ENCODE measurements around the gene ASPSCR1.
A peak's percentile ranks its signal among the peaks of the same experiment; 100 is the strongest.

The ASPSCR1 gene

DNA sequence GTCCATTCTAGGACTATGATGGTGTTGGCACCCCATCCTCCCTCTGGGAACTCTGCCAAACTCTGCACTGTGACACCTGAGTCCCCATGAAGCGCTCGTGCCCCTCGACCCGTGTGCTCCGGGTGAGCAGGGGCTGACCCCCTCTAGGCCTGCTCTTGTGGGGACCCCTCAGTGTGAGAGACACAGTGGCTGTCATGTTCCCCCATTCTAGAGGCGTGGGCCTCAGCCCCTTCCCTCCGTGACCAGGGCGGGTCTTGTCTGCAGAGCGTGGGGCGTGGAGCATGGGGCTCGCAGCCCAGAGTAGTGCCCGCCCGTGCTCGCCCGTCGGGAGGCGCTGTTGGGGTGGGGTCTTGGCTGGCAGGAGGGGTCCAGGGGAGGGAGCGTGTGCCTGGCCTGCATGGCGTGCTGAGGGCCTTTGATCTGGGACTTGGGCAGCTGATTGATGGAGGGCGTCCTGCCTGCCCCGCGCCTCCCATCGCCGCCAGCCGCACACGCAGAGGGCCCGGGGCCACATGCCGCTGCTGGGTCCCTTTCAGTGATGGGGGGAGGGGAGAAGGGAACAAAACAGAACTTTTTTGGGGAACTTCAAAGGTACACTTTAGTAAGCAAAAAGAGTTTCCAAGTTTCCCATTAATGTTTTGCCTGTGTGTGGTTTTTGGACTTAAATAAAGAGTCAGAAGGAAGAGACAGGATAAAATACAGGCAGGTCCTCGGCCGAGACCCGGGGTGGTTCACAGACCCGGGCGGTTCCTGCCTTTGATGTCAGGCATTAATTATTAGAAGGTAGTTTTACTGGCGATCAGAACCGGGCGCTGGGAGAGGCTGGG is 22.8 kb downstream of the ASPSCR1 start:
- DNase-seq (ENCODE audit: low read depth), result no peak

DNA sequence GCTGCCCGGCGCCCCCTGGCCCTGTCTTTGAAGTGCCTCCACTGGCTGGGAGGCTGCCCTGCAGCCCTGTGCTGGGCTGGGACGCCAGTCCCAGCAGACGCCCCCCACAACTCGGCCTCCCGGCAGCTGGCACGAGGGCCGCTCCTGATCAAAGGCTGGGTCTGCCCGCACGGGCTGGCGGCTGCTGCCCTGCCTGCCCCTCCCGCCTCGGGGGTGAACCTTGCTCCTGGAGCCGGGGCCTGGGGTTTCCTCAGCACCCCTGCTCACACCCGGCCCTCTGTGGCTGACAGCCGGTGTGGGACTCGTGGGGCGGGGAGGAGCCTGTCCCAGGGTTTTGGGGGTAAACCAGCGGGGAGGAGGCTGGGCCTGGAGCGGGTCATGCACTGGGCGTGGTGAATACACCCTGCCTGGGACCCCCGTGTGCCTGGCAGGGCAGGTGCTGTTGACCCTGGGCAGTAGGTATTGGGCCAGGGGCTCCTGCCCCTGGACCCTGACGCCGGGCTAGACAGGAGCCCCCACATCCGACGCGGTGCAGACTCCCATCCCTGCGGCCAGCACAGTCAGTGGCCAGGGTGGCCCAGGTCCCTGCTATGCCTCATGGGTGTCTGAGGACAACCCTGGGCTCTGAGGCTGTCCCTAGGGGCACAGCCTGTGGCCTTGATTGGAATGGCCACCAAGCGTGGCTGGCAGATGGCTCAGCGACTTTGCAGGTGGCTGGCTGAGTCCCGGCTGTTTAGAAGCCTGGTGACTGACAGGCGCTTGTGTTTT is 23.6 kb downstream of the ASPSCR1 start:
- no peak for DNase-seq (ENCODE audit: low read depth)

DNA sequence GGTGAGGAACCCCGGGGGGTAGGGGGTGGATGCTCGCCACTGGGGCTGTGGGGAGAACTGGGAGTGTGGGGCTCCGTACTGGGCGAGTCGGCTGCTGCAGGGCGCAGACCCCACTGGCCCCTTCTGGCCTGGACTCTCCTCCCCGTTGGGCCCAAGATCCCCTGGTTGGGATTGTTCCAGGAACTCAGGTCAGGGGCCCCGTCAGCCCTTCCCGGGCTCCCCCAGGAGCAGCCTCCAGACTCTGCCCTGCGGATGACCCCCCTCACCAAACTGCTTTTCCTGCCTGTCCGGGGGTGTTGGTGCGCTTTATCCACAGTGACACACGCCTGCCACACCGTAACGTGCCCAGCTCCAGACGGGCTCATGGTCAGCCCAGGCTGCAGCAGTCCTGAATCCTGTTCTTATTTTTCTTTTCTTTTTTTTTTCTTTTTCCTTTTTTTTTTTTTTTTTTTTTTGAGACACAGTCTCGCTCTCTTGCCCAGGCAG is 24.2 kb downstream of the ASPSCR1 start:
- DNase-seq (ENCODE audit: low read depth), result no peak

DNA sequence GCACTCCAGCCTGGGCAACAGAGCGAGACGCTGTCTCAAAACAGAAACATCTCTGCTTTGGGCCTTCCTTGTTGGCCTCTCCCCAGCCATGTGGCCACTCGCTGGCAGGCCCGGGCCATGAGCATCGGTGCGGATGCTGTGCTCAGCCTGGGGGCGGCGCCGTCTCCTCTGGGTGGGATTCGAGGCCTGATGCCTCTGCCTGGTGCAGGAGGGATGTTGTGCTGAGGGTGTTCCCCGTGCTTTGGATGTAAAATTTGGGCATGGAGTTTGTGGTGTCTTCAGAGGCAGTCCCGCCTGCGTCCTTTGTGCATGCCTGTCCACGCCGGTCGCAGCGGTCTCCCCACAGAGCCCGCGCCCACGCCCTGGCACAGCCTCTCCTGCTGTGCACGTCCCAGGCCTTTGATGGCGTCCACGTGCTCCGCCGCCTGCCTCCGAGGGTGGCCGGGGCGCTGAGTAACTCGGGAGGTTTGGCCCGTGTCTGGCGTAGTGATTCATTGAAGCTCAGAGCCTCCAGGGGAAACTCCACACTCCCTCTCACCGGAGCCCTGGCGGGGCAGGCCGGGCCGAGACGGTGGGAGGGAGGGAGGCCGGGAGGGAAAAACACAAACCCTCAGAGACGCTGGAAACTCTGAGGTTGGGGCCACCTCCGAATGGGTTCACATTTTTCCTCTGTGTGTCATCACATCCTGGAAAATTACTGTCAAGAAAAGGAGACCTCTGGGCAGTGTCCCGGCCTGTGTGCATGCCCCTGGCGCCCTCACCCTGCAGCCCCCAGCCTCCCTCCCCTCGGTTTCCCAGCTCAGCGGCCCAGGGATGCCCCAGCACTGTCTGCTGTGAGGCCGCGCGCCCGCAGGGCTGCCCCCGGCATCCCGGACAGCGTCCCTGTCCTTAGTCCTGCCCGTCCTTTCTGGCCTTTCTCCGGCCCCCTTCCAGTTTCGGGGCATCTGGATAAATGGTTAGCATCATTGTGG is 26.3 kb downstream of the ASPSCR1 start:
- DNase-seq (ENCODE audit: low read depth), result peak; percentile 92

DNA sequence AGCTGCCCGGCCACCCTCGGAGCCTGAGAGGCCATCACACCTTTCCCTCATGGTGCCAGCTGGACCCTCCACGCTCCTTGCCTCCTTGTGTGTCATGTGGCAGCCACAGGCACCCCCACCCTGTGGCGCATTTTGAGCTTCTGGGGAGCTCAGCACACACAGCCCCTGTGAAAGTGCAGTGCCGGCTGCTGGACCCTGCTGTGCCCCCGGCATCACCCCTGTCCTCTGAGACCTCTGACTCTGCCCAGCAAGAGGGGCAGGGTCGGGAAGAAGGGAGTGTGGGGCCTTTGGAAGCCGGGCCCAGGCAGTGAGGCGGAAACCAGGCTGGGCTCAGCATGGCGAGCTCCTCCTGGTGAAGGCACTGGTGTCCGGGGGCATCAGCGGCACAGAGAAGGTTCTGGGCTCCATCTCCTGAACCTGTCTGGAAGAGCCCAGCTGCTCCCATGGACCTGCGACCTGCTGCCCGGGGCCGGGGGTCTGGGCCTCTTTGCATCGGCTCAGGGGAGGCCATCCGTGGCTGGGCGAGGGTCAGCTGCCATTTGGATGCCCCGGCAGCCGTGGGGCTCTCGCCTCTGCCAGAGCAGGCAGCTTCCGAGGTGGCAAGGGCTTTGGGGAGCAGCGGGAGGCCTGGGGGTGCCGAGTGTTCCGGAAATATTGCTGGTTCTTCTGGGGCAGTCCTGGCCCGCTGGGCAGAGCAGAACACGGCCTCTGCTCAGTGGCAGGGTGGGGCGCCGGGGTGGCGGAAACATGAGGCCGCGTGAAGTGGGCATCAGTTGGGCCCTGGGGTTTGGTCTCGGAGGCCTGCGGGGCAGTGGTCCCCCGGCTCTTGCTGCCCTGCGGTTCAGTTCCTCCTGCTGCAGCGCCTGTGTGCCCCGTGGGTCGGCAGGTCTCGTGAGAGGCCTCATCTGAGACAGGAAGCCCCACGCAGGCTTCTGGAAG is 27.4 kb downstream of the ASPSCR1 start:
- no peak for DNase-seq (ENCODE audit: low read depth)

DNA sequence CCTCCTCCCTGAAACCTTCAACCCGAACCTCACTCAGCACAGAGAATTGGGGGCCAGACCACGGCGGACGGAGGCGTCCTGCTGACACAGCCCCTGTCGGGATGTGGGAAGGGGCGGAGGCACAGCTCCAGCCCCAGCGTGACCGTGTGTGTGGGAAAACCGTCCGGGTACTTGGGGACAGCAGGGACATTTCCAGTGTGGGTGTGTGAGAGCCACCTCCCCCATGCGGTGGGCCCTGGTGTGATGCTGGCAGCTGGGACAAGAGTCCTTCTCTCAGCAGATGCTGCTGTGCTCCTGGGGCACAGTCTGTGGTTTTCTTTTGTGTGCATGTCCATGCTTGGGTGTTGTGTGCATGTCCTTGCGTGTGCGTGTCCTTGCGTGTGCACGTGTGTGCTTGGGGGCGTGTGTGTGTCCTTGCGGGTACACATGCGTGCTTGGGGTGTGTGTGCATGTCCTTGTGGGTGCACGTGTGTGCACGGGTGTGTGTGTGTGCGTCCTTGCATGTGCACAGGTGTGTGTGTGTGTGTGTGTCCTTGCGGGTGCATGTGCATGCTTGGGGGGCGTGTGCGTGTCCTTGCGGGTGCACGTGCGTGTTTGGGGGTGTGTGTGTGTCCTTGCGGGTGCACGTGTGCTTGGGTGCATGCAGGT is 28.4 kb downstream of the ASPSCR1 start:
- no peak for DNase-seq (ENCODE audit: low read depth)

DNA sequence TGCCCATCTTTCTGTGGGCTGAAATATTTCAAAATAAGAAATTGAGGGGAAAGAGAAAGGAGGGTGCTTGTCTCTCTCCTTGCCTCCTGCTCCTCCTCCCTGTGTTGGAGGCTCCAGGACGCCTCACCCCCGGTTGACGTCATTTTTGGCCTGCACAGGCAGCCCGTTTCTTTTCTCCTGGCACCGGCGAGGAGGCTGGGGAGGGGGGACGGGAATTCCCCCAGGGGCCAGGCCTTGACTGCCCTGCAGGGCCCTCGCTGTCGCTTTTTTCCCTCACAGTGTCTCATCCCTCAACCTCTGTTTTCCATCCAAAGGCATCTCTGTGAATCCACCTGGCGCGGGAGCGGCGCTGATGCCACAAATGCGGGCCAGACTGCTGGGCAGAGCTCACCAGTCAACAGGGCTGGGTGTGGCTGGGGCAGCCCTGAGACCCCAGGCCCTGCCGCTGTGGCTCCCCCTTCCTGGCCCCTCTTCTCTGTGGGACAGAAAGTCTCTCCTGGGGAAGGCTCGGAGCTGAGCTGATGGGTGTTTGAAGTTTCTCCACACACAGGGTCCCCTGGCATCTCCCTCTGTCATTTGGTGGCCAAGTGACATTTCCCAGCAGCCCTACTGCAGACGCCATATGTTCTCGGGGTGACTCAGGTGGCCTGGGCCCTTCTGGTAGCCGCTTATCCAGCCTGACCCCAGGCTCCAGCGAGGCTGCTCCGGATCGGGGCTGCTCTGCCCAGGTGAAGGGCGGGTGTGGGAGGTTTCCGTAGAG is 29.2 kb downstream of the ASPSCR1 start:
- no peak for DNase-seq (ENCODE audit: low read depth)

DNA sequence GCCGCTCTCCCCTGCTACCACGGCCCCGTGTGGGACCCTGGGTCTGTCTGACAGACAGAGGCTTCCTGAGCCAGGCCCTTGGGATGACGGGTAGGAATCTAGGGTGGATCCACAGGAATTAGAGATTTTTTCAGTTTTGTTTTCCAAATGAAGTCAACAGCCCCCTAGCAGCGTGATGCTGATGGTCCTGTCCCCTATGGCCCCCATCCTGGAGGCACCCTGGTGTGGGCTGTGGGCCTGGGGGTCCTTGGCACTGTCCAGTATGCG is 29.7 kb downstream of the ASPSCR1 start:
- DNase-seq (ENCODE audit: low read depth), result no peak

DNA sequence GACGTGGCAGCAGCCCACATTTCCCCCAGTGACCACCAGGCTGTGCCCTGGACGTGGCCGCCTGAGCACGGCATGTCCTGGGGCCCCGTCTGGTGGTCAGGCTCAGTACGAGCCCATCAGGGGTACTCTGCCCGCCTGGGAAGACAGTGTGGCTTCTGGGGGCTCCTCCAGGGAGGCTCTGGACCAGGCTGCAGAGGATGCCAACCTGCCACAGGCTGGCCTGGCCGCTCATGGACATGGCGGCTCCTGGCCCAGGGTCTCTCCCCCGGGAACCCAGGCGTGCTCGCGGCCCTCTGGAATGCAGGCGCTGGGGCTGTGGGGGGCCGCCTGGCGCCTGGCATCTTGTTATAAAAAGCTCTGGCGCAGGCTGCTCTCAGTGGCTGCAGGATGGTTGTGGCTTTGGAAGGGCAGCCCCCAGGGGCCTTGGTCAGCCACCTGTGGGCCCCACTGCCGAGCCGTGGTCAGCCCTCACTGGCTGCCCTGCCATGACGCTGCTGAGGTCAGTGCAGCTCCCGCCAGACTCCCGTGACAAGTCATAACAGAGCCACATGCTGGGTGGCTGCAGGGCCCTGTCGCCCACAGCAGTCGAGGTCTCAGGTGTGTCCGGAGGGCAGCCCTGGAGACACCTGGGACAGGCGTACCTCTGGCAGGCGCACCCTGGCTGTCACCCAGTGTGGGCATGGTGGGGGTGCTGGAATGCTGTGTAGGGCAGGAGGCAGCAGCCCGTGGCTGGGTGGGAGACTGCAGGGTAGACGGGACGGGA is 30.2 kb downstream of the ASPSCR1 start:
- DNase-seq (ENCODE audit: low read depth), result no peak

DNA sequence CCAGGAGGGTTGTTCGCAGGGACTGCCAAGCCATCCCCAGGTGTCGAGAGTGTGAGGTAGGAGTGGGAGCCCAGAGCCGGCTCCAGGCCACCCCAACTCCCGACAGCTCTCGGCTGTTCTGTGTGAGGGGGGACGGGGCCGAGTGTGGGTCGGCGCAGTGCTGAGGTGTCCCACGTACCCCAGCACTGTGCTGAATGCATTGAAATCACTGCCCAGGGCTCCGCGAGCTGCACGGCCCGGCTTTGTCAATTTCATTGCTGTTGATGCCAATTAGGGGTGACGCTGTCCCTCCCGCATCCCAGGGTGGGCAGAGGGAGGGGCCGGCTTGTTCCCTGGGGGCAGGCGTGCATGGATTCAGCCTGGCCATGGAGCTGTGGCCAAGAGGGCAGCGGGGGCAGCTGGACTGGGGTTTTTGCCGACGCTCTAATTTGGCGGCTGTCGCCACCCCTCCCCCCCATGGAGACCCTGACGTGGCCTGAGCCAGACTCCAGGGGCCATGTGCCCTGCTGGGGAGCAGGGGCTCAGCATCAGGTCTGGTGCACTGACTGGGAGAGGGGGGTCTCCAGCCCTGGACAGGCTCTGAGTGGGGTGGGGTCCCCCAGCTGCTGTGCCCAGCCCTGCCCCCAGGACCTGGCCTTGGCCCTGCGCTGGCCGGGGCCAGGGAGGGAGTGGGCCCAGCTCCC is 31.0 kb downstream of the ASPSCR1 start:
- no peak for DNase-seq (ENCODE audit: low read depth)

DNA sequence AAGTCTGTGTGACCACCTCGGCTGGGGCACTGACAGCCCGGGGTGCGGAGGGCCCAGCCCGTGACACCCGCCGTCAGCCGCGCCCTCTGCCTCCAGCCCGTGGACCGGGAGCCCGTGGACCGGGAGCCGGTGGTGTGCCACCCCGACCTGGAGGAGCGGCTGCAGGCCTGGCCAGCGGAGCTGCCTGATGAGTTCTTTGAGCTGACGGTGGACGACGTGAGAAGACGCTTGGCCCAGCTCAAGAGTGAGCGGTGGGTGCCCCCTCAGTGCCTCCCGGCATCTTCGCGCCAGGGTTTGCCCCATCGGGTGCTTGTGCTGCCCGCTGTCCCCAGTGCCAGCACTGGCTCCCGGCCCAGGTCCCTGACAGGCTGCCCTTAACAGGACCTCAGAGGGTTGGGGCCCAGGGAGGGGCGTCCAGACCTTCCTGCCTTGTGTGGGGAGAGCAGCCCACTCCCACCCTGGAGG is 31.5 kb downstream of the ASPSCR1 start:
- DNase-seq (ENCODE audit: low read depth), result no peak

DNA sequence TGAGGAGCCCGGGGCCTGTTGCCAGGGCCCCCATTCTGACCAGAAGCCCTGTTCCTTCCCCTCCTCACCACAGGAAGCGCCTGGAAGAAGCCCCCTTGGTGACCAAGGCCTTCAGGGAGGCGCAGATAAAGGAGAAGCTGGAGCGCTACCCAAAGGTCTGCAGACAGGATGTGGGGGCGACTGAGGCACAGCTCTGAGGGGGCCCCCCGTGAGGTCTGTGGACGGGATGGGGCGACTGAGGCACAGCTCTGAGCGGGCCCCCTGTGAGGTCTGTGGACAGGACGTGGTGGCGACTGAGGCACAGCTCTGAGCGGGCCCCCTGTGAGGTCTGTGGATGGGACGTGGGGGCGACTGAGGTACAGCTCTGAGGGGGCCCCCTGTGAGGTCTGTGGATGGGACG is 32.0 kb downstream of the ASPSCR1 start:
- no peak for DNase-seq (ENCODE audit: low read depth)

DNA sequence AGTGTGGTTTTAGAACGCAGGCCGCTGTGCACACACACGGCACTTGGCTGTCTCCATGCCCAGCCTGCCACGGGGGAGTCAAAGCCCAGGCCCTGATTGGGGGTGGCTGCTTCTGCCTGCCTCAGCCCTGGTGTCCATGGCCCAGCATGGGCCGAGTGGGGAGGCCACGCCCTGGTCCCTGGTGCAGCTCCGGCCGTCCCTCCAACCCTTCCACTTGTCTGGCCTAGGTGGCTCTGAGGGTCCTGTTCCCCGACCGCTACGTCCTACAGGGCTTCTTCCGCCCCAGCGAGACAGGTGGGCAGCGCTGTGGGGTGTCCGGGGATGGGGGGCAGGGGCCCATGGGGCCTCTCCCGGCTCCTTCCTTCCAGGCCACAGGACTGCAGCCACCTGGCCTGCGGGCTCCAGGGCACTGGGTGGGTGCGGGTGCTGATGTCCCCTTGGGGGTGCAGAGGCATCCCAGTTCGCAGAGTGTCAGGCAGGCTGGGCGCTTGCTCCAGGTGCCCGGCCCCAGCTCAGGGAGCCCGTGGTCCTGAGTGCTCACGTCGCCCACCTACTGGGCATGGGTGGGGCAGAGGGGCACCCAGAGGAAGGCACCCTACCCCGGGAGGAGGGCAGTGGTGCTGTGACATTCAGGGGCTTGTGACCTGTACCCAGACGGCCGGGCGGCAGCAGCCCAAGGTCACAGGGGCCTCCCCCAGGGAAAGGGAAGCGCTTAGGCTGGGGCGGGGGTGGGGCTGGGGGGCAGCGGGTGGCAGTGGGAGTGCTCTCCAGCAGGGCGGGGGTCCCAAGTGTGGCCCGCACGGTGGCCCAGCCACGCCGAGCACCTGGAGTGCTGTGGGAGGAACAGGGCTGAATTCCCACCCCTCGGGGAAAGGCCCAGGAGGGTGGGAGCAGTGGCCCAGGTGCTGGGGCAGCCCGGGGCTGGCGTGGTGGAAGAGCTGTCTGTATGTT is 33.4 kb downstream of the ASPSCR1 start:
- DNase-seq (ENCODE audit: low read depth), result no peak

DNA sequence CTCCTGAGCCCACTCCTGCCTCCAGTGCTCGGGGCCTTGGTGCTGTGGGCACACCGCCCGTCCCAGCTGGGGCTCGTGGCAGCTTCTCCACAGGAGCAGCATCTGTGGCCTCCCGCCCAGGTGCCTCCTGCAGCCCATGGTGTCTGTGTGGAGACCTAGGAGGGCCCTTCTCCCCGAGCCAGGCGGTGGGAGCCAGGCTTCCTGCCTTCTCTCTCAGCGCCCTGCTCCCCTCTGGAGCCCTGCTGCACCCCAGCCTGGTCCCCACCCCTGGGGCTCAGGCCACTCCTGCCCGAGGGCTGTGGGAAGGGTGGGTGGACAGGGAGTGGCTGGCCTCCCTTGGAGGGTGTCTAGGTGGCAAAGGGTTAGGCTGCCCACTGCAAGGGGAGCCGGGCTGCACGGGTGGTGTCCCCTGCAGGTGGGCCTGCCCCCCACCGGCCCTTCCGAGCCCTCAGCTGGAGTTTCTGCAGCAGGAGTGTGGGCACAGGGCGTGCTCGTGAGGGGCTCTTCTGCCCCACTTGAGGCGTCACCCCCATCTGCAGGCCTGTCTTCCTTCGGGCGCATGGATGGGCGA is 34.3 kb downstream of the ASPSCR1 start:
- DNase-seq (ENCODE audit: low read depth), result no peak

DNA sequence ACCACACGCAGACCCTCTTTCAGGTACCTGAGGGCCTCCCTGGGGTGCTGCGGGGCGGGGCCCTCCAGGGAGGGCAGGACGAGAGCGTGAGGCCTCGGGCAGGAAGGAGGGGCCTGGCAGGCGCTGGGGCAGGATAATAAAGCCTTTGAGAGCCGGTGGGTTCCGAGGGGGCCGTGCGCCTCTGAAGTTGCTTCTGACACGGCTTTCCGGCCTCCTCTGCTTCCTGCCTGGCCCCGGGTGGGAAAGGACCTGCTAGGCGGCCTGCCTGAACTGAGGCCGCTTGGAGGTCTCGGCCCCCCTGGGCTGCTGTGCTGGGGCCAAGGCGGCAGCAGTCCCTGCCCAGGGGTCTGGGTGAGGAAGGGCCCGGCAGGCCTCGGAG is 34.8 kb downstream of the ASPSCR1 start:
- no peak for DNase-seq (ENCODE audit: low read depth)

DNA sequence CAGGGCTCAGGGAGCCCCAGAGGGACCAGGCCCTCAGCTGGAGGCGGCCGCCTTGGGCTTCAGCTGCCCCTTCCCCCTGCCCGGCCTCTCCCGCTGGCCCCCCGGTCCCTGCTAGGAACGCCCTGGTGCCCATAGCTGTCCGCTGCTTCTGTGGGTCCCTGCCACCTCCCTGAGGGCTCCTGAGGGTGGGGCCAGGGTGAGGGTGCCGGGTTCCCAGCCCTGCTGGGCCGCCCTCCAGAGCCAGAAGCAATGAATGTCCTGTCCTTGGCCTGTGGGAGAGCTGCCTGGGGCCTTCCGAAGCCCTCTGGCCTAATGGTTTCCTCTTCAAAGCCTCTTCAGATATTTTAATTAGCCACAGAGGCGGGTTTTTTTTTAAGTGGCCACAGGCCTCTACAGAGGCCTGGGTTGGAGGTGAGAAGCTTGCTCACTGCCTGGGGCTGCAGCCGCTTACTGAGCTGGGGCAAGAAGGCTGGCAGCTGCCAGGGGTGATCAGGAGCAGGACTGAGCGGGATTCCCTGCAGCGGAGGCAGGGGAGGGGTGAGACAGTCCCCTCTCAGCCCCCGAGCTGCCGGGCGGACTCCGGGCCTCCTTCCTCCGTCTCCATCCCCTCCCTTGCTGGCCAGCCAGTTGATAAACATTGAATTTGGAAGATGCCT is 35.3 kb downstream of the ASPSCR1 start:
- DNase-seq (ENCODE audit: low read depth), result no peak

DNA sequence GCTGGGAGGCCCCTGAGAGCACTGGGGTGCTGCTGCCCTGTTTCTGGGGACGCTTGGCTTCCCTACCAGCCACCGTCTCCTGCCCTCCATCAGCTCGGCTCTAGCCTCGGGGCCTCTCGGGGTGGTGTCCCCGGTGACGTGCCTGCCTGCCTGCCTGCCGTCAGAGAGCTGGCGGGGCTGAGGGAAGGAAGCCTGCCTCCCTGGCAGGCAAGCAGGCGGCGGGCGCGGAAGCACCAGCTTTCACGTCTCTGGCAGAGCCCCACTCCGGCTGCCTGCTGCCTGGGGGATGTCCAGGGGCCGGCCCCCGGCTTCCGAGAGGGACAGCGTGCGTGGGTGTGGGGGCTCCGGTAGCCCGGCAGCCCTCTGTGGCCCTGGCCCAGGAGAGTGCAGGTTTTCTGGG is 35.9 kb downstream of the ASPSCR1 start:
- no peak for DNase-seq (ENCODE audit: low read depth)
